Hematopoietic multipotent progenitor cell treated with erythropoietin and hydrocortisone succinate and interleukin-3 and kit ligand, for 17 days (in vitro differentiated cells): ENCODE measurements around the gene DCTN3.
A peak's percentile ranks its signal among the peaks of the same experiment; 100 is the strongest.
"Not testable (repeated sequence)": the region's sequence is repeated elsewhere in the genome, so short reads cannot be mapped to it uniquely, and the experiment has no call there.

Experiments
- DNase-seq: peaks from one replicate; pipeline ENCODE4 v3.0.0-alpha.2; 2015; ENCODE audit warnings: low spot score

The DCTN3 gene

DNA sequence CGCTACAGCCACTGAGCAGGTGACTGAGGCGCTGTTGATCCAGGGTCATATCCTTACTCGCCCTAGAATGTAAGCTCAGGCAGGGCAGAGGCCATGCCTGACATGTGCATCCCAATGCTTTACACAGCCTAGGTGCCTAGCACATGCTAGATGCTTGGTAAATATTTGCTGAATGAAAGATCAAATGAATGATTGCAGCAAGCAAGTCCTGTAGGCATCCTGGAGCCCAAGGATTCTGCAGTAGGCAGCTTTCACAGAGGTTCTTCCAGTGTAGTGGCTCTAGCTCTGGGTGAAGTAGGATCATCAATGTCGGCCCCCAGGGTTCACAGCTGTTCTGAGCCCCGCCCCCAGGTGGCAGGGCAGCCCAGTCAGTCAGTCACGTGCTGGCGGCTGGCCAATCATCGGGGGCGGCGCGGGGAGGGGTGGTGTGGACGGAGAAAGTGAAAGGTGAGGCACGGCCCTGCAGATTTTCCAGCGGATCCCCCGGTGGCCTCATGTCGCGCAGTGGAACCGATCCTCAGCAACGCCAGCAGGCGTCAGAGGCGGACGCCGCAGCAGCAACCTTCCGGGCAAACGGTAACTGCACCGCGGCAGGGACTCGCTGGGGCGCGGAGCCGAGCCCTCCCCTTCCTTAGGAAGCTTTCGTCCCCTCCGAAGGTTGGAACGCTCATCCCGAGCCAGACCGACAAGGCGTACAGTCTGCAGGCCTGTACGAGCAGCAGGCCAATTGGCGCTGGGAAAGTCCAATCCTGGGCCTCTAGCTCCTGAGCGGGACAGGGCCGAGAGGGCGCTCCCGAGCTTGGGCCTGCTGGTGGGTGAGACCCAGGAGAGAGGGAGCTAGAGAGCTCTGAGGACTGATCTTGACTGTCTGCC is 26.2 kb upstream of the DCTN3 start, which contains the start of gene GALT:
TSS of gene GALT (plus strand) at position 465 of the 873 bp plus-strand sequence. CDS start at position 495, 30 bp downstream.
- peak; percentile 94 for DNase-seq

DNA sequence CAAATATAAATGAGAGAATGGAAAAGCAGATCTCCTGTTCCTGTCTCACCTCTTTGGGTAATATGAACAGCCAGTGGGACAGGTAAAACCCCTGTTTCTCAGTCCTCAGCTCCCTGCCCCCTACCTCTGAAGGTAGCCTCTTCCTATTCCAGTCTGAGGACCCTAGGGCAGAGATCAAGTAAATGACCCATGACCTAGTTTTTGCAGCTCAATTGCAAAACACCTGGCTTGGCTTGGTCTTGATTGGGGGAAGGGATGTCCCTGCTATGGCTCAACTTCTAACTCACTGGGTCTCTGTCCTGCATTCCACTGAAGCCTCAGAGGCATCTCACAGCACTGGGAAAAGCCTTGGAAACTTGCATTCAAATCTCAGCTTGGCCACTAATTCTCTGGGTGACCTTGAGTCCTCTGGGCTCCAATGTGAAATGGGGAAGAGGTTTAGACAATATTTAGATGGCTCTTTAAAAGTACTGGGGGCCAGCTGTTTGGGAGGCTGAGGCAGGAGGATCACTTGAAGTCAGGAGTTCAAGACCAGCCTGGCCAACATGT is 24.5 kb upstream of the DCTN3 start:
- no peak for DNase-seq

DNA sequence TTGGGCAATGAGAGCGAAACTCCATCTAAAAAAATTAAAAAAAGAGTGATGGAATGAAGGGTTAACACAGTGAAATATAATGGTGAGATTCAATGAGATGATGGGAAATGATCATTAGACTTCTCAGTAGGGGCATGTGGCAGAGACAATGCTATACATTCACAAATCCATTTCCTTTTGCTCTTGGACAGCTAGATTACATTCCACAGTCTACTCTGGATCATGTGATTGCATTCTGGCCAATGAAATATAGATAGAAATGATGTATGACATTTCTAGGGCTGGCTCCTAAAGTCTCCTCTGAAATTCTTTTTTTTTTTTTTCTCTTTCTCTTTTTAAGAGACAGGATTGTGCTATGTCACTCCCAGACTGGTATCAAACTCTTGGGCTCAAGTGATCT is 22.4 kb upstream of the DCTN3 start:
- DNase-seq: no peak

DNA sequence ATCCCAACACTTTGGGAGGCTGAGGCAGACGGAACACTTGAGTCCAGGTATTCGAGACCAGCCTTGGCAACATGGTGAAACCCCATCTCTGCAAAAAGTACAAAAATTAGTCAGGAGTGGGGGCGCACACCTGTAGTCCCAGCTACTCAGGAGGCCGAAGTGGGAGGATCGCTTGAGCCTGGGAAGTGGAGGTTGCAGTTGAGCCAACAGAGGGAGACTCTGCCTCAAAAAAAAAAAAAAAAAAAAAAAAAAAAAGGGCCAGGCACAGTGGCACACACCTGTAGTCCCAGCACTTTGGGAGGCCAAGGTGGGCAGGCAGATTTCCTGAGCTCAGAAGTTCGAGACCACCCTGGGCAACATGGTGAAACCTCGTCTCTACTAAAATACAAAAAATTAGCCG is 19.0 kb upstream of the DCTN3 start:
- not testable (repeated sequence) for DNase-seq

- DNase-seq: no peak
These were observed 17.8 kb upstream of the DCTN3 start for GRCh38 chr9:34638138-34638445.

- DNase-seq: peak; percentile 97
These were observed 17.3 kb upstream of the DCTN3 start, which contains the start of gene SIGMAR1 for GRCh38 chr9:34637356-34638137. Gene SIGMAR1, minus strand, starts transcription at chr9:34637787. Its CDS starts 90 bp downstream, at chr9:34637697.

- DNase-seq: no peak
These were observed 16.6 kb upstream of the DCTN3 start for GRCh38 chr9:34636791-34637355.

DNA sequence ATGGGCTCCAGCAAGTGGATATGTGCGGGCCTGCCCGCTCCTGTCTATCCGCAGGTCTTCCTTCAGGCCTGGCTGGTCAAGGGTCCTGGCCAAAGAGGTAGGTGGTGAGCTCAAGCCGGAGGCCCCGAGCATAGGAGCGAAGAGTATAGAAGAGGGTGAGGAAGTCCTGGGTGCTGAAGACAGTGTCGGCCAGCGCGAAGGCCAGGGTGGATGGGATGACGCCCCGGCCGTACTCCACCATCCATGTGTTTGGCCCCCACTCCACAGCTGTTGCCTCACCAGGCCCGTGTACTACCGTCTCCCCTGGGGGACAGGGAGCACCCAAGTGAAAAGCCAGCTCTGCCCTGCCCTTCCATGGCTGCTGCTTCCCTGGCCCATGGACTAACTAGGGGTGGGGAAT is 15.3 kb upstream of the DCTN3 start:
- no peak for DNase-seq

GRCh38 chr9:34634551-34635248 is 14.4 kb upstream of the DCTN3 start:
- no peak for DNase-seq

DNA sequence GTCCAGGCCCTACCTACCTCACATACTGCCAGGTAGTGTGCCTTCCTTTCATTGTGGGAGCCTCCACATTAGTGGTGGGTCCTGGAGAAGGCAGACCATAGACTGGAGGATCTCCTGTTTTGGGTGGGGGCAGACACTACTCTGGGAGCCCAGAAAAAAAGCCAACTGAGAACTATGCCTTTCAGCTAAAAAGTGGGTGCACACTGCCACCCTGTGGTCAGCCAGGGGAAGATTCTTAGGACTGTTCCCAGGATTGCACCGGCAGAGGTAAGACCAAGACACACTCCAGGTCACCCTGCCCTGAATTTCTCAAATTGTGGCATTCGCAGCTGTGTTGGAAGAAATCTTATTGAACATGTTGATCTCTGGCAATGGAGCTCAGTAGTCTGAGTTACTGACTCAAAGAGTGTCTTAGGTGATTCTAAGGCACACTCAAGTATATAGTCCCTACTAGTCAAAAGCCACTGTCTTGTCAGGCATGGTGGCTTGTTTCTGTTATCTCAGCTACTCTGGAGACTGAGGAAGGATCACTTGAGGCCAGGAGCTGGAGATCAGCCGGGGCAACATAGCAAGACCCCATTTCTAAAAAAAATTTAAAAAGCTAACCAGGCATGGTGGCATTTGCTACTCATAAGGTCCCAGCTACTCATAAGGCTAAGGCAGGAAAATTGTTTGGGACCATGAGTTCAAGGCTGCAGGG is 13.7 kb upstream of the DCTN3 start:
- peak; percentile 85 for DNase-seq

GRCh38 chr9:34633166-34633565 is 12.9 kb upstream of the DCTN3 start:
- no peak for DNase-seq

GRCh38 chr9:34630402-34631154 is 10.3 kb upstream of the DCTN3 start:
- DNase-seq: no peak

GRCh38 chr9:34629491-34629808 is 9.2 kb upstream of the DCTN3 start:
- no peak for DNase-seq

DNA sequence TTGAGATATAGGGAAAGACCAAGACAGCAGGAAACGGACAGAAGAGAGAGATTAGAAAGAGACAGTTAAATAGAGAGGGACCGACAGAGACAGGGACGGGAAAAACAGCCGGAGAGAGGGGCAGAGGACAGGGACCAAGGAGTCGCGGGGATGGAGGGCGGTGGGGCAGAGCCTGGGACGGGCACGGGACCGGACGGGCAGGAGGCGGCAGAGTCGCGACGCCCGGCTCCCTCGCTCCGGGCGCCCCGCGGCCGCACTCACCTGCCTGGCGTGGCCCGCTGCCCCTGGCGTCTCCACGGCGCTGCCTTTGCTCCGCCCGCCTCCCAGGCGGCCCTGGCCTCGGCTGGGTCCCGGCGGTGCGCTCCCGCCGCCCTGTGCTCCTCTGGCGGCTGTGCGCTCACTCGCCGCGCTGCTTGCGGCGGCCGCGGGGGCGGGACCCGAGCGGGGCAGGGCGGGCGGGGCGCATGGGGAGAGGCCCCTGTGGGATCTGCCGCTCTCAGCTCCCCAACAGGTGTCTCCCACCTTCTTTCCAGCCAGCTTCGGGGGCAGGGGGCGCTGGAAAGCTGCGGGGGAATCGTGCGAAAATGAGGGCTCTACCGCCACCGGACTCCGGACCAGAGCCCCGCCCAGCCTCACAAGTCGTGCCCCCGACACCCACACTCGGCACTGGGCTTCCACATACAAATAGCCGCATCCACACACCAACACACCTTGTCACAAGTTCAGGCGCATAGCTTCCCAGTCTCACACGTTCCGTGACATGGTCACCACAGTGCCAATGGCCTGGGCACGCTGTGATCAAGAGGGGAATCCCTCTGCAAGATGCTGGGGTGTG is 8.6 kb upstream of the DCTN3 start, which contains the start of gene ARID3C:
TSS of gene ARID3C (minus strand) at position 411 of the 835 bp plus-strand sequence. CDS start 1,052 bp downstream, outside the sequence.
- DNase-seq: no peak

GRCh38 chr9:34627716-34628655 is 7.7 kb upstream of the DCTN3 start:
- no peak for DNase-seq

GRCh38 chr9:34625186-34625486 is 4.8 kb upstream of the DCTN3 start:
- DNase-seq: no peak

- DNase-seq: no peak
These were observed 4.3 kb upstream of the DCTN3 start for GRCh38 chr9:34624475-34625185.
